ENCODE measurements around the gene CAV3. TPM values are rescaled to one million over a fixed set of nuclear protein-coding genes. Genes with fewer than 3 reads are reported as not detected.

The CAV3 gene
- total RNA-seq, 1 experiment from 2014 or later, result not detected

DNA sequence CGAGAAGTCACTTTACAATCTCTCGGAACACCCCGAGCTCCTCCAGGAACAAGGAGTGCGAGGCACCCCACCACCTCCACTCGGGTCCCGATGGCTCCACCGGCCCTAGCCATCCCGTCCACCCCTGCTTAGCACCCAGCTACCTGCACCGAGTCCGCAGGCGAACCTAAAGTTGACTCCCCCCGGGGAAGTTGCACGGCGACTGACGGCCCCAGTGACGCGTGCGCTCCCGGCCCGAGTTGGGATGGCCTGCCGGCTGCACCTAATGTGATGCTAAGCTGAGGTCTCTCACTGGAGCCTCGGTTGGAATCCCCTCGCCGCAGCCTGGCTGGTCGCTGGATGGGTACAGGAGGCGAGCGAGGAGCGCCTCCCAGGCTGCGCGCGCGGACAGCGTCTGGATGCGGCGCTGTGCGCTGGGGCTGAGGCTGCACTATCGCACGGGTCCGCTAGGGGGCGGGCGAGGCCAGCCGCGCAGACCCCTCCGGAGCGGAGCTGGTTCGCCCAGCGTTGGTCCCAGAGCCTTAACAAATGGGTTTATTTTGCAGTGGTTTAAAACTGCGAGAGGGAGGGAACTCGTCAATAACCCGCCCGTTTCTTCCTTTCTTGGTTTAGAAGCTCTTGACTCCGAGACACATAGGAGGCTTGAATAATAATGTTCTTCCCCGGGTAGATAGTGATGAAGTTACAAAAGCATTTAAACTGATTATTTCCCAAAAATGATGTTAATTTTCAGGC lies 35.7 kb downstream of the CAV3 start, which contains the start of gene OXTR:
Gene OXTR, minus strand, starts transcription at position 526 of the 735 bp plus-strand sequence. CDS start 1,426 bp downstream, outside the sequence.
- no peaks in the 10 kb centered on the region for H3K36me3 ChIP-seq (ENCODE audit: control insufficient read depth in 1 of 2, insufficient read depth in 2 of 2, low read length in 2 of 2)
- peaks cover 0 to 10% of the 10 kb centered on the region in 2 experiments; a peak in 1 of 4 replicates for H3K4me1 ChIP-seq (ENCODE audit: control insufficient read depth in 1 of 2, insufficient read depth in 2 of 2, low read length in 2 of 2)
- intact Hi-C loops (cut with micrococcal nuclease), result loop anchor here (10.0 kb wide), 1 partner anchor 104 kb away; no protein-coding TSS in a partner anchor
- no TSS peak for BruUV-seq (replicated peaks)
- H3K27ac ChIP-seq (ENCODE audit: low read depth, low read length), result no peak within 1 kb of the TSS
- H3K9ac ChIP-seq (ENCODE audit: low read length), result no peak within 1 kb of the TSS
- ChIA-PET POLR2A (no interaction called here), CTCF (interaction anchor here (0.6 to 2.4 kb wide), 26 partner anchors 8 to 533 kb away, joined by 3 to 8 read pairs (median 4); no protein-coding TSS in a partner anchor), RAD21 (ENCODE audit: low non-redundant PET in 1 of 2, low total read pairs in 2 of 2, uncharacterized antibody in 2 of 2, unreplicated experiment in 2 of 2) (interaction anchor here in 1 of 2 experiments (0.6 kb wide), 1 partner anchor 219 kb away, joined by 5 read pairs; no protein-coding TSS in a partner anchor)
- H3K79me2 ChIP-seq (ENCODE audit: insufficient read depth, low read length), result no peaks in the 10 kb centered on the region
- no peaks in the 10 kb centered on the region for H3K9me2 ChIP-seq (ENCODE audit: insufficient read depth)
- no peaks in the 10 kb centered on the region for H4K20me1 ChIP-seq (ENCODE audit: insufficient read depth)
- DNase-seq (ENCODE audit: low read depth, low spot score) (no peak), ATAC-seq (peak; percentile 100)
- TF ChIP-seq SP1 (IDR thresholded peaks at IDR 0.05; ENCODE audit: low read depth) (no peak), ELF1 (IDR thresholded peaks at IDR 0.05; ENCODE audit: borderline replicate concordance, low read depth) (no peak), EGR1 (IDR thresholded peaks at IDR 0.05; ENCODE audit: low read depth) (no peak), SIN3A (IDR thresholded peaks at IDR 0.05; ENCODE audit: low read depth) (no peak), MAX (IDR thresholded peaks at IDR 0.05) (no peak), POLR2AphosphoS5 (IDR thresholded peaks at IDR 0.05; ENCODE audit: low read depth, low read length) (no peak), CTCF (IDR thresholded peaks at IDR 0.05 in 2 of 3, conservative IDR thresholded peaks at IDR 0.05 in 1 of 3; ENCODE audit: borderline replicate concordance in 1 of 3, insufficient read depth in 1 of 3, low read depth in 2 of 3, low read length in 2 of 3) (peak; percentile 97 to 98 (median 97)), TCF7L2 (IDR thresholded peaks at IDR 0.05; ENCODE audit: borderline replicate concordance, extremely low read depth, insufficient read depth, insufficient read length) (no peak), RAD21 (IDR thresholded peaks at IDR 0.05; ENCODE audit: low read depth) (peak; percentile 90), EZH2 (IDR thresholded peaks at IDR 0.05) (no peak)
- no peaks in the 10 kb centered on the region for H3K27me3 ChIP-seq (ENCODE audit: insufficient read depth, low read length)
- peak within 1 kb of the TSS; percentile 69 for H3K4me2 ChIP-seq (ENCODE audit: low read length)
- H2AFZ ChIP-seq (ENCODE audit: low read depth, low read length, poor library complexity, severe bottlenecking), result peak within 1 kb of the TSS; percentile 91
- no peaks in the 10 kb centered on the region for H3K9me3 ChIP-seq (ENCODE audit: control insufficient read depth in 1 of 2, insufficient read depth in 1 of 2, low read depth in 1 of 2, low read length in 2 of 2)
- H3K4me3 ChIP-seq (replicated peaks in 1 of 2; ENCODE audit: low read depth in 1 of 2, low read length in 2 of 2), result peak within 1 kb of the TSS in 1 of 2 experiments; percentile 33; a peak in 1 of 4 replicates
